ENCODE results near the gene CALML6. TPM values are rescaled to one million over a fixed set of nuclear protein-coding genes. Genes with fewer than 3 reads are reported as not detected.

Gene CALML6
- total RNA-seq, 1 experiment from 2014 or later = 1.4 TPM

GRCh38 chr1:1954015-1954414 lies 39.0 kb downstream of the CALML6 start:
- TF ChIP-seq, protein P1, sequence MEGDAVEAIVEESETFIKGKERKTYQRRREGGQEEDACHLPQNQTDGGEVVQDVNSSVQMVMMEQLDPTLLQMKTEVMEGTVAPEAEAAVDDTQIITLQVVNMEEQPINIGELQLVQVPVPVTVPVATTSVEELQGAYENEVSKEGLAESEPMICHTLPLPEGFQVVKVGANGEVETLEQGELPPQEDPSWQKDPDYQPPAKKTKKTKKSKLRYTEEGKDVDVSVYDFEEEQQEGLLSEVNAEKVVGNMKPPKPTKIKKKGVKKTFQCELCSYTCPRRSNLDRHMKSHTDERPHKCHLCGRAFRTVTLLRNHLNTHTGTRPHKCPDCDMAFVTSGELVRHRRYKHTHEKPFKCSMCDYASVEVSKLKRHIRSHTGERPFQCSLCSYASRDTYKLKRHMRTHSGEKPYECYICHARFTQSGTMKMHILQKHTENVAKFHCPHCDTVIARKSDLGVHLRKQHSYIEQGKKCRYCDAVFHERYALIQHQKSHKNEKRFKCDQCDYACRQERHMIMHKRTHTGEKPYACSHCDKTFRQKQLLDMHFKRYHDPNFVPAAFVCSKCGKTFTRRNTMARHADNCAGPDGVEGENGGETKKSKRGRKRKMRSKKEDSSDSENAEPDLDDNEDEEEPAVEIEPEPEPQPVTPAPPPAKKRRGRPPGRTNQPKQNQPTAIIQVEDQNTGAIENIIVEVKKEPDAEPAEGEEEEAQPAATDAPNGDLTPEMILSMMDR (IDR thresholded peaks at IDR 0.05; ENCODE audit: insufficient read depth in 1 of 2, low read depth in 1 of 2, low read length in 1 of 2, severe bottlenecking in 1 of 2, unreplicated experiment in 1 of 2) = no peak
- no peaks in the 10 kb centered on the region for H3K9me3 Mint-ChIP-seq (ENCODE audit: unreplicated experiment)
- Histone ChIP-seq H3K27me3 (replicated peaks; ENCODE audit: control insufficient read depth, insufficient read depth, low read length) (no peaks in the 10 kb centered on the region), H3K9me3 (no peaks in the 10 kb centered on the region), H3K4me1 (no peaks in the 10 kb centered on the region), H3K36me3 (ENCODE audit: control insufficient read depth, insufficient read depth, low read length) (no peaks in the 10 kb centered on the region), H3K4me3 (ENCODE audit: low read depth, low read length) (no peak overlapping the region)
- H3K27ac Mint-ChIP-seq (ENCODE audit: unreplicated experiment) = no peak overlapping the region
- H3K4me3 Mint-ChIP-seq (ENCODE audit: unreplicated experiment) = no peak overlapping the region
- intact Hi-C loops (cut with micrococcal nuclease; ENCODE audit: unreplicated experiment) = no loop called here
- no peaks in the 10 kb centered on the region for H3K36me3 Mint-ChIP-seq (ENCODE audit: insufficient read depth, unreplicated experiment)
- BruUV-seq (replicated peaks) = no TSS peak
- peaks cover 6% of the 10 kb centered on the region for H3K27me3 Mint-ChIP-seq (ENCODE audit: insufficient read depth, unreplicated experiment)
- ChIA-PET POLR2A (no interaction called here), CTCF (interaction anchor here (1.0 kb wide), 1 partner anchor 45 kb away, joined by 3 read pairs; no protein-coding TSS in a partner anchor)
- H3K4me1 Mint-ChIP-seq (ENCODE audit: low read depth, unreplicated experiment) = no peaks in the 10 kb centered on the region
- no peak for DNase-seq

GRCh38 chr1:1954831-1955441 lies 39.9 kb downstream of the CALML6 start:
- Histone ChIP-seq H3K4me1 (0 out of 2 replicates have a peak, but pooled peaks cover 3% of the 10 kb centered on the region), H3K36me3 (ENCODE audit: control insufficient read depth, insufficient read depth, low read length) (no peaks in the 10 kb centered on the region), H3K27me3 (replicated peaks; ENCODE audit: control insufficient read depth, insufficient read depth, low read length) (no peaks in the 10 kb centered on the region), H3K9me3 (no peaks in the 10 kb centered on the region), H3K4me3 (ENCODE audit: low read depth, low read length) (no peak overlapping the region)
- Mint-ChIP-seq H3K27ac (ENCODE audit: unreplicated experiment) (no peak overlapping the region), H3K4me3 (ENCODE audit: unreplicated experiment) (no peak overlapping the region), H3K9me3 (ENCODE audit: unreplicated experiment) (no peaks in the 10 kb centered on the region), H3K36me3 (ENCODE audit: insufficient read depth, unreplicated experiment) (no peaks in the 10 kb centered on the region), H3K27me3 (ENCODE audit: insufficient read depth, unreplicated experiment) (peaks cover 1% of the 10 kb centered on the region), H3K4me1 (ENCODE audit: low read depth, unreplicated experiment) (no peaks in the 10 kb centered on the region)
- TF ChIP-seq, protein P1 (IDR thresholded peaks at IDR 0.05; ENCODE audit: insufficient read depth in 1 of 2, low read depth in 1 of 2, low read length in 1 of 2, severe bottlenecking in 1 of 2, unreplicated experiment in 1 of 2) = no peak
- intact Hi-C loops (cut with micrococcal nuclease; ENCODE audit: unreplicated experiment) = no loop called here
- BruUV-seq (replicated peaks) = no TSS peak
- DNase-seq = no peak
- ChIA-PET POLR2A (no interaction called here), CTCF (interaction anchor here (0.5 kb wide), 1 partner anchor 242 kb away, joined by 4 read pairs; no protein-coding TSS in a partner anchor)

DNA sequence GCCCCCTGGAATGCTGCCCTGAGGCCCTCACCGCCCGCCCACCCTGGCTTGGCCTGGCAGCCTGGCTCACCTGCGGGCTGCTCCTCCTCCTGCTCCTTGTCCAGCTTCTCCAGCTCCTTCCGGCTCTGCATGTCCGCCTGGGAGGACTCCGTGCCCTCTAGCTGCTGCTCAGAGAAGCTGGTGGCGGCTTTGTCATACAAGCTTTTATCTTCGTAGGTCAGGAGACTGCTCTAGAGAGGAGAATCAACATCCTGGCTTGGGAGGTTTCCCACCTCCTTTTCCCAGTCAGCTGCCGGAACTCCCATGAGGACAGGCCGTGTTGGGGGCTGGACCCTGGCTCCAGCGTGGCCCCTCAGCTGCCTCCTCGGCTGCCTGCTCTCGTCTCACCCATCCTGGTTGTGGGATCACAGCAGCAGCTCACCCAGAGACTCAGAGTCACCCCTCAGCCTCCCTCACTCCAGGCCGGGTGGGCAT lies 40.6 kb downstream of the CALML6 start:
- no peak overlapping the region for H3K4me3 ChIP-seq (ENCODE audit: low read depth, low read length)
- intact Hi-C loops (cut with micrococcal nuclease; ENCODE audit: unreplicated experiment) = no loop called here
- TF ChIP-seq, protein P1 (IDR thresholded peaks at IDR 0.05; ENCODE audit: insufficient read depth in 1 of 2, low read depth in 1 of 2, low read length in 1 of 2, severe bottlenecking in 1 of 2, unreplicated experiment in 1 of 2) = no peak
- DNase-seq = no peak
- no peaks in the 10 kb centered on the region for H3K36me3 Mint-ChIP-seq (ENCODE audit: insufficient read depth, unreplicated experiment)
- no peaks in the 10 kb centered on the region for H3K9me3 Mint-ChIP-seq (ENCODE audit: unreplicated experiment)
- H3K4me3 Mint-ChIP-seq (ENCODE audit: unreplicated experiment) = no peak overlapping the region
- no peaks in the 10 kb centered on the region for H3K9me3 ChIP-seq
- H3K27me3 Mint-ChIP-seq (ENCODE audit: insufficient read depth, unreplicated experiment) = no peaks in the 10 kb centered on the region
- H3K36me3 ChIP-seq (ENCODE audit: control insufficient read depth, insufficient read depth, low read length) = no peaks in the 10 kb centered on the region
- ChIA-PET POLR2A (no interaction called here), CTCF (no interaction called here)
- H3K27me3 ChIP-seq (replicated peaks; ENCODE audit: control insufficient read depth, insufficient read depth, low read length) = no peaks in the 10 kb centered on the region
- no TSS peak for BruUV-seq (replicated peaks)
- H3K4me1 Mint-ChIP-seq (ENCODE audit: low read depth, unreplicated experiment) = no peaks in the 10 kb centered on the region
- H3K27ac Mint-ChIP-seq (ENCODE audit: unreplicated experiment) = no peak overlapping the region
- H3K4me1 ChIP-seq = 0 out of 2 replicates have a peak, but pooled peaks cover 6% of the 10 kb centered on the region
